ENCODE results near the gene OR8G1.

Gene OR8G1

DNA sequence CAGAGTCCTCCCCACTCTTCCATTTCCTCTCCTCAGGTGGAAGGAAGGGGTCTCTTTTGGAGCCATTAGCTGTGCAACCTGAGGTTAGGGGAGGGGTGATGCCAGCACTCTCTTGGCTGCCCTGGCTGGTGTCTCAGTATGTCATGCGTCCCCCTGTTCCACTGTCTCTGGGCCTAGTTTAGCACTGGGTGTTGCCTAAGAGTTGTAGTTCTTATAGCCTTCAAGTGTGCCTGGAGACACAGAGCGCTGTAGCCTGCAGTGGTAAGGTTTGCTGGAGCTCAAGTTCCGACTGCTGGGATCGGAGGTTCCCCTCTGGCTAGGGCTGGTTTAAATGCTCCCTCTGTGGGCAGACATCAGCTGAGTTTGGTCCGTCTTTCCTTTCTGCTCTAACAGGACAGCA, 36.9 kb upstream of the OR8G1 start (continued):
- TF ChIP-seq ZNF677 (tag by site-specific recombination; IDR thresholded peaks at IDR 0.05) (no peak), ZNF324 (tag by site-specific recombination; IDR thresholded peaks at IDR 0.05) (no peak), ZNF19 (tag by site-specific recombination; IDR thresholded peaks at IDR 0.05; ENCODE audit: low read depth) (no peak), ZBTB48 (tag by site-specific recombination; IDR thresholded peaks at IDR 0.05) (no peak), ZSCAN5A (tag by site-specific recombination; IDR thresholded peaks at IDR 0.05) (no peak), ZNF221 (tag by site-specific recombination; IDR thresholded peaks at IDR 0.05; ENCODE audit: borderline replicate concordance) (no peak), MEIS1 (CRISPR knock-in tag; IDR thresholded peaks at IDR 0.05; ENCODE audit: borderline replicate concordance) (no peak), ZNF530 (tag by site-specific recombination; IDR thresholded peaks at IDR 0.05; ENCODE audit: low read depth) (no peak)

GRCh38 chr11:124207102-124207792, 33.6 kb upstream of the OR8G1 start:
- POLR2A ChIA-PET, result no interaction called here
- no peak overlapping the region for H3K27ac ChIP-seq (ENCODE audit: extremely low read depth, low read depth, low read length)

More at GRCh38 chr11:124207102-124207792, 33.6 kb upstream of the OR8G1 start:
- no peak for TF ChIP-seq ZNF146 (tag by site-specific recombination; IDR thresholded peaks at IDR 0.05)
- TF ChIP-seq PBX3 (CRISPR knock-in tag; IDR thresholded peaks at IDR 0.05), result no peak
- no peak for TF ChIP-seq ZNF521 (tag by site-specific recombination; IDR thresholded peaks at IDR 0.05)
- no peak for TF ChIP-seq BCL6B (tag by site-specific recombination; IDR thresholded peaks at IDR 0.05)
- TF ChIP-seq ZNF10 (tag by site-specific recombination; IDR thresholded peaks at IDR 0.05), result no peak
- TF ChIP-seq ZNF747 (tag by site-specific recombination; IDR thresholded peaks at IDR 0.05), result no peak
- no peak for TF ChIP-seq ZNF530 (tag by site-specific recombination; IDR thresholded peaks at IDR 0.05; ENCODE audit: low read depth)
- no peak for TF ChIP-seq ZNF501 (tag by site-specific recombination; IDR thresholded peaks at IDR 0.05)
- no peak for TF ChIP-seq PRDM6 (tag by site-specific recombination; IDR thresholded peaks at IDR 0.05)
- no peak for TF ChIP-seq ZNF138 (tag by site-specific recombination; IDR thresholded peaks at IDR 0.05; ENCODE audit: borderline replicate concordance)
- TF ChIP-seq, protein P1, sequence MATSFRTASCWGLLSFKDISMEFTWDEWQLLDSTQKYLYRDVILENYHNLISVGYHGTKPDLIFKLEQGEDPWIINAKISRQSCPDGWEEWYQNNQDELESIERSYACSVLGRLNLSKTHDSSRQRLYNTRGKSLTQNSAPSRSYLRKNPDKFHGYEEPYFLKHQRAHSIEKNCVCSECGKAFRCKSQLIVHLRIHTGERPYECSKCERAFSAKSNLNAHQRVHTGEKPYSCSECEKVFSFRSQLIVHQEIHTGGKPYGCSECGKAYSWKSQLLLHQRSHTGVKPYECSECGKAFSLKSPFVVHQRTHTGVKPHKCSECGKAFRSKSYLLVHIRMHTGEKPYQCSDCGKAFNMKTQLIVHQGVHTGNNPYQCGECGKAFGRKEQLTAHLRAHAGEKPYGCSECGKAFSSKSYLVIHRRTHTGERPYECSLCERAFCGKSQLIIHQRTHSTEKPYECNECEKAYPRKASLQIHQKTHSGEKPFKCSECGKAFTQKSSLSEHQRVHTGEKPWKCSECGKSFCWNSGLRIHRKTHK (tag by site-specific recombination; IDR thresholded peaks at IDR 0.05), result no peak
- no peak for TF ChIP-seq ZNF24 (tag by site-specific recombination; IDR thresholded peaks at IDR 0.05)
- TF ChIP-seq ZBTB48 (tag by site-specific recombination; IDR thresholded peaks at IDR 0.05), result no peak
- TF ChIP-seq SP3 (tag by site-specific recombination; IDR thresholded peaks at IDR 0.05), result no peak
- no peak for TF ChIP-seq ZNF114 (tag by site-specific recombination; IDR thresholded peaks at IDR 0.05)
- TF ChIP-seq SCRT2 (tag by site-specific recombination; IDR thresholded peaks at IDR 0.05), result no peak
- TF ChIP-seq ZNF76 (tag by site-specific recombination; IDR thresholded peaks at IDR 0.05; ENCODE audit: borderline replicate concordance, low read depth), result no peak
- TF ChIP-seq ZSCAN23 (tag by site-specific recombination; IDR thresholded peaks at IDR 0.05), result no peak
- TF ChIP-seq ZNF426 (tag by site-specific recombination; IDR thresholded peaks at IDR 0.05), result no peak
- no peak for TF ChIP-seq PRDM10 (tag by site-specific recombination; IDR thresholded peaks at IDR 0.05)
- Histone ChIP-seq H3K9me3 (ENCODE audit: control insufficient read depth, insufficient read depth, low read depth, low read length) (no peaks in the 10 kb centered on the region), H3K4me1 (ENCODE audit: control insufficient read depth, insufficient read depth, low read length) (no peaks in the 10 kb centered on the region), H3K36me3 (ENCODE audit: control insufficient read depth in 2 of 2, insufficient read depth in 1 of 2, low read length in 2 of 2) (no peaks in the 10 kb centered on the region), H3K4me3 (ENCODE audit: low read depth, low read length) (no peak overlapping the region)
- CTCF ChIA-PET, result interaction anchor here (0.6 to 2.0 kb wide), 2 partner anchors 13 to 156 kb away, joined by 3 to 5 read pairs; no protein-coding TSS in a partner anchor
